ENCODE measurements around the gene ZDHHC12. TPM values are rescaled to one million over a fixed set of nuclear protein-coding genes. Genes with fewer than 3 reads are reported as not detected.

Gene ZDHHC12
- total and polyA plus RNA-seq, 7 experiments from 2014 or later = 21.2 to 74.2 (median 27.7) TPM

GRCh38 chr9:128721487-128722010, 2.4 kb downstream of the ZDHHC12 start:
- Histone ChIP-seq H3K27me3 (ENCODE audit: control insufficient read depth in 2 of 2, insufficient read depth in 2 of 2, low read length in 2 of 2) (no peaks in the 10 kb centered on the region), H3K4me3 (ENCODE audit: low read length) (no peak overlapping the region), H3K9me3 (ENCODE audit: control insufficient read depth in 2 of 3, low read length in 3 of 3) (no peaks in the 10 kb centered on the region), H3K4me1 (ENCODE audit: control insufficient read depth in 2 of 2, insufficient read depth in 2 of 2, low read length in 2 of 2) (peaks cover 13 to 20% of the 10 kb centered on the region in 2 donors), H3K27ac (ENCODE audit: low read depth, low read length) (no peak overlapping the region), H3K36me3 (ENCODE audit: control insufficient read depth in 2 of 3, insufficient read depth in 3 of 3, low read length in 3 of 3) (peaks cover 0 to 26% (median 0%) of the 10 kb centered on the region in 3 experiments)
- intact Hi-C loops (cut with micrococcal nuclease) = no loop called here
- POLR2A ChIA-PET = interaction anchor here (1.2 kb wide), 1 partner anchor 171 kb away, joined by 3 read pairs; no protein-coding TSS in a partner anchor
- no peak for DNase-seq
- CTCF ChIA-PET = no interaction called here
- no peaks in the 10 kb centered on the region for H3K27me3 Mint-ChIP-seq
- H3K36me3 Mint-ChIP-seq = peaks cover 0 to 4% (median 0%) of the 10 kb centered on the region in 5 donors
- H3K27ac Mint-ChIP-seq = peak overlapping the region in 3 of 9 donors; percentile 32 to 93 (median 46)
- ATAC-seq = no peak
- H3K9me3 Mint-ChIP-seq = peaks cover 0 to 1% (median 0%) of the 10 kb centered on the region in 11 donors
- H3K4me1 Mint-ChIP-seq = peaks cover 23 to 37% (median 35%) of the 10 kb centered on the region in 7 donors
- H3K4me3 Mint-ChIP-seq = peak overlapping the region in 2 of 10 donors; percentile 88 to 96

- Histone ChIP-seq H3K27me3 (ENCODE audit: control insufficient read depth in 2 of 2, insufficient read depth in 2 of 2, low read length in 2 of 2) (no peaks in the 10 kb centered on the region), H3K4me1 (ENCODE audit: control insufficient read depth in 2 of 2, insufficient read depth in 2 of 2, low read length in 2 of 2) (peaks cover 13 to 20% of the 10 kb centered on the region in 2 donors), H3K27ac (ENCODE audit: low read depth, low read length) (no peak overlapping the region), H3K36me3 (ENCODE audit: control insufficient read depth in 2 of 3, insufficient read depth in 3 of 3, low read length in 3 of 3) (peaks cover 0 to 26% (median 0%) of the 10 kb centered on the region in 3 experiments), H3K9me3 (ENCODE audit: control insufficient read depth in 2 of 3, low read length in 3 of 3) (no peaks in the 10 kb centered on the region), H3K4me3 (ENCODE audit: low read length) (no peak overlapping the region)
- intact Hi-C loops (cut with micrococcal nuclease) = no loop called here
- peak overlapping the region in 1 of 9 donors; percentile 66 for H3K27ac Mint-ChIP-seq
- ChIA-PET POLR2A (interaction anchor here (1.2 kb wide), 1 partner anchor 170 kb away, joined by 3 read pairs; no protein-coding TSS in a partner anchor), CTCF (no interaction called here)
- peaks cover 23 to 35% (median 32%) of the 10 kb centered on the region in 7 donors for H3K4me1 Mint-ChIP-seq
- H3K36me3 Mint-ChIP-seq = peaks cover 0 to 4% (median 0%) of the 10 kb centered on the region in 5 donors
- ATAC-seq (no peak), DNase-seq (no peak)
- no peaks in the 10 kb centered on the region for H3K27me3 Mint-ChIP-seq
- H3K9me3 Mint-ChIP-seq = peaks cover 0 to 1% (median 0%) of the 10 kb centered on the region in 11 donors
- no peak overlapping the region for H3K4me3 Mint-ChIP-seq
Observed at GRCh38 chr9:128720841-128721486, 3.0 kb downstream of the ZDHHC12 start.

DNA sequence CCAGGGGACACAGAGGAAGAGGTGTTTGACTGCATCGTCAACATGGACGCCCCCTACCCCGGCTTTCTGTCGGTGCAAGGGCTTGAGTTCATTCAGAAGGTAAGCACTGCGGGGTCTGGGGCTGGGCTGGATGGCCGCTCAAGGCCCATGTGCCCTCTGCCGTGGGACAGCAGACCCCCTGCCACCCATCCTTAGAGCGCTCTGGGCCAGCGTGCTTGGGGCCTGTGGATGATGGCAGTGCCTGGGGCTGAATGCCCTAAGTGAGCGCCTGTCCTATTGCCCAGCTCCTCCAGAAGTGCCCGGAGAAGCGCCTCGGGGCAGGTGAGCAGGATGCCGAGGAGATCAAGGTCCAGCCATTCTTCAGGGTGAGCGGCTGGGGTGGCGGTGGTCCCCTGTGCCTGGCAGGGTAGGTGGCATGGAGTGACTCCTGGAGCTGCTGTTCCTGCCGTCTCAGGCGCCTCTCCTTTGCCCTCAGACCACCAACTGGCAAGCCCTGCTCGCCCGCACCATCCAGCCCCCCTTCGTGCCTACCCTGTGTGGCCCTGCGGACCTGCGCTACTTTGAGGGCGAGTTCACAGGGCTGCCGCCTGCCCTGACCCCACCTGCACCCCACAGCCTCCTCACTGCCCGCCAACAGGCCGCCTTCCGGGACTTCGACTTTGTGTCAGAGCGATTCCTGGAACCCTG, 3.9 kb downstream of the ZDHHC12 start:
- Mint-ChIP-seq H3K27me3 (no peaks in the 10 kb centered on the region), H3K36me3 (peaks cover 0 to 4% (median 0%) of the 10 kb centered on the region in 5 donors), H3K4me1 (peaks cover 21 to 29% (median 25%) of the 10 kb centered on the region in 7 donors), H3K9me3 (peaks cover 0 to 1% (median 0%) of the 10 kb centered on the region in 11 donors), H3K4me3 (no peak overlapping the region), H3K27ac (peak overlapping the region in 1 of 9 donors; percentile 4)
- ATAC-seq = no peak
- Histone ChIP-seq H3K4me1 (ENCODE audit: control insufficient read depth in 2 of 2, insufficient read depth in 2 of 2, low read length in 2 of 2) (peaks cover 10 to 17% of the 10 kb centered on the region in 2 donors), H3K27me3 (ENCODE audit: control insufficient read depth in 2 of 2, insufficient read depth in 2 of 2, low read length in 2 of 2) (no peaks in the 10 kb centered on the region), H3K27ac (ENCODE audit: low read depth, low read length) (no peak overlapping the region), H3K4me3 (ENCODE audit: low read length) (no peak overlapping the region), H3K36me3 (ENCODE audit: control insufficient read depth in 2 of 3, insufficient read depth in 3 of 3, low read length in 3 of 3) (peaks cover 0 to 26% (median 0%) of the 10 kb centered on the region in 3 experiments), H3K9me3 (ENCODE audit: control insufficient read depth in 2 of 3, low read length in 3 of 3) (no peaks in the 10 kb centered on the region)
- no peak for DNase-seq
- intact Hi-C loops (cut with micrococcal nuclease) = no loop called here
- ChIA-PET POLR2A (interaction anchor here (1.2 kb wide), 1 partner anchor 169 kb away, joined by 3 read pairs; no protein-coding TSS in a partner anchor), CTCF (no interaction called here)

DNA sequence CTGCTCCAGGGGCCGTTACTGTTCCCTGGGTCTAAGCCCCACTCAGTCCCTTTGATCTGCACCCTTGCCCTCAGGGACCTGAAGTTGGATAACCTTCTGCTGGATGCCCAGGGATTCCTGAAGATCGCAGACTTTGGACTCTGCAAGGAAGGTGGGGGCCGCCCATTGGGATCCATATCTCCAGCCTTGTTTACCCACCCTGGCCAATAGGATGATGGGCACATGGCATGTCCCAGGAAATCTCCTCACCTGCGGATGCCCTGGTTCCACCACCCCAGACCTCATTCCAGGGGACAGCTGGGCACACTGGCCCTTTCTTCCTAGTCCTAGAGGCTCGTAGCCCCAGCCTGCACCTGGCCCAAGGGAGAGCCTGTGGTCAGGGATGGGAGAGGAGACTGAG, 5.5 kb downstream of the ZDHHC12 start:
- CTCF ChIA-PET = no interaction called here
- no peak overlapping the region for H3K4me3 Mint-ChIP-seq
- POLR2A ChIA-PET = no interaction called here

DNA sequence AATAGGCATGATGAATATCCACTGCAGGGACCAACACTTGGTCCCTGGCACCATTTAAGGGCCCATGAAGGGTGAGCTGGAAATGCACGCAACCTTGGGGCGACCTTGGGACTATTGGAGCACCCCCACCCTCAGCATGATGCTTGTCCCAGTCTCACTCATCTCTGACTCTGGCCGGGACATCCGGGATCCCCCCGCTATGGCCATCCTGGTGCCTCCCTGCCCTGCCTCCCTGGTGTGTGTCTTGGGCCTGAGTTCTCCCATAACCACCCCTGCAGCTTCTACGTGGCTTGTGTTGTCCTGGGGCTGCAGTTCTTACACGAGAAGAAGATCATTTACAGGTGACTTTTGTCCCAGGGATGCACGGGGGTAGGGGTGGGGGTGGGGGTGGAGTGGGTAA, 5.9 kb downstream of the ZDHHC12 start:
- Histone ChIP-seq H3K36me3 (ENCODE audit: control insufficient read depth in 2 of 3, insufficient read depth in 3 of 3, low read length in 3 of 3) (peaks cover 0 to 26% (median 0%) of the 10 kb centered on the region in 3 experiments), H3K4me3 (ENCODE audit: low read length) (no peak overlapping the region), H3K4me1 (ENCODE audit: control insufficient read depth in 2 of 2, insufficient read depth in 2 of 2, low read length in 2 of 2) (peaks cover 0 to 2% of the 10 kb centered on the region in 2 donors), H3K27ac (ENCODE audit: low read depth, low read length) (no peak overlapping the region), H3K27me3 (ENCODE audit: control insufficient read depth in 2 of 2, insufficient read depth in 2 of 2, low read length in 2 of 2) (no peaks in the 10 kb centered on the region), H3K9me3 (ENCODE audit: control insufficient read depth in 2 of 3, low read length in 3 of 3) (no peaks in the 10 kb centered on the region)
- CTCF ChIA-PET = no interaction called here
- intact Hi-C loops (cut with micrococcal nuclease) = no loop called here
- H3K4me1 Mint-ChIP-seq = peaks cover 5 to 15% (median 9%) of the 10 kb centered on the region in 7 donors
- peaks cover 0 to 4% (median 0%) of the 10 kb centered on the region in 5 donors for H3K36me3 Mint-ChIP-seq
- no peaks in the 10 kb centered on the region for H3K27me3 Mint-ChIP-seq
- H3K4me3 Mint-ChIP-seq = no peak overlapping the region
- POLR2A ChIA-PET = no interaction called here
- H3K27ac Mint-ChIP-seq = no peak overlapping the region
- DNase-seq (no peak), ATAC-seq (no peak)
- H3K9me3 Mint-ChIP-seq = peaks cover 0 to 1% (median 0%) of the 10 kb centered on the region in 11 donors

More for the DNA sequence above, 5.5 kb downstream of the ZDHHC12 start:
- DNase-seq (no peak), ATAC-seq (no peak)
- no peaks in the 10 kb centered on the region for H3K27me3 ChIP-seq (ENCODE audit: control insufficient read depth in 2 of 2, insufficient read depth in 2 of 2, low read length in 2 of 2)
- H3K36me3 ChIP-seq (ENCODE audit: control insufficient read depth in 2 of 3, insufficient read depth in 3 of 3, low read length in 3 of 3) = peaks cover 0 to 26% (median 0%) of the 10 kb centered on the region in 3 experiments
- Mint-ChIP-seq H3K27me3 (no peaks in the 10 kb centered on the region), H3K27ac (no peak overlapping the region), H3K9me3 (peaks cover 0 to 1% (median 0%) of the 10 kb centered on the region in 11 donors), H3K4me1 (peaks cover 9 to 19% (median 14%) of the 10 kb centered on the region in 7 donors), H3K36me3 (peaks cover 0 to 4% (median 0%) of the 10 kb centered on the region in 5 donors)
- no peak overlapping the region for H3K27ac ChIP-seq (ENCODE audit: low read depth, low read length)
- no peak overlapping the region for H3K4me3 ChIP-seq (ENCODE audit: low read length)
- intact Hi-C loops (cut with micrococcal nuclease) = no loop called here
- H3K9me3 ChIP-seq (ENCODE audit: control insufficient read depth in 2 of 3, low read length in 3 of 3) = no peaks in the 10 kb centered on the region
- H3K4me1 ChIP-seq (ENCODE audit: control insufficient read depth in 2 of 2, insufficient read depth in 2 of 2, low read length in 2 of 2) = peaks cover 3 to 6% of the 10 kb centered on the region in 2 donors

DNA sequence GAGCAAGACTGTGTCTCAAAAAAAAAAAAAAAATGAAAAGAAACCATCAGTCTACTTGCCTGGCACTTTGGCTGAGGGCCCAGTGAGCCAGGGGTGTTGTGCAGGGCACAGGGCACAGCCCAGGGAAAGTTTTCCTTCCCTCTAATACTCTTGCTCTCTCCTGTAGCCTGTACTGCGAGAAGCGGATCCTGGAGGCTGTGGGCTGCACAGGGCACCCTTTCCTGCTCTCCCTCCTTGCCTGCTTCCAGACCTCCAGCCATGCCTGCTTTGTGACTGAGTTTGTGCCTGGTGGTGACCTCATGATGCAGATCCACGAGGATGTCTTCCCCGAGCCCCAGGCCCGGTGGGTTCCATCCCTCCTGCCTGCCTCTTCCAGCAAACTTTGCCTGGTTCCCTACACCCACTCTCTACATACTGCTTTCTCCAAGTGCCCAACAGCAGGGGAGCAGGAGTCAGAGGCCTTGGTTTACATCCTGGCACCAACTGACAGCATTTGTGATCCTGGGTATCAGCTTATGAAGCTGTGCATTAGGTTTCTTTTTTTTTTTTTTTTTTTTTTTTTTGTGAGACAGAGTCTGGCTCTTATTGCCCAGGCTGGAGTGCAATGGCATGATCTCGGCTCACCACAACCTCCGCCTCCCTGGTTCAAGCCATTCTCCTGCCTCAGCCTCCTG, 7.2 kb downstream of the ZDHHC12 start:
- CTCF ChIA-PET = interaction anchor here (0.8 kb wide), 1 partner anchor 10 kb away, joined by 4 read pairs; no protein-coding TSS in a partner anchor

More for the DNA sequence above, 7.2 kb downstream of the ZDHHC12 start:
- H3K4me1 ChIP-seq (ENCODE audit: control insufficient read depth in 2 of 2, insufficient read depth in 2 of 2, low read length in 2 of 2) = no peaks in the 10 kb centered on the region
- Mint-ChIP-seq H3K4me1 (peaks cover 0 to 6% (median 0%) of the 10 kb centered on the region in 7 donors), H3K27ac (peak overlapping the region in 1 of 9 donors; percentile 7), H3K9me3 (peaks cover 0 to 1% (median 0%) of the 10 kb centered on the region in 11 donors), H3K4me3 (no peak overlapping the region), H3K27me3 (no peaks in the 10 kb centered on the region), H3K36me3 (peaks cover 0 to 4% (median 0%) of the 10 kb centered on the region in 5 donors)
- intact Hi-C loops (cut with micrococcal nuclease) = no loop called here
- DNase-seq (no peak), ATAC-seq (no peak)
- no peak overlapping the region for H3K27ac ChIP-seq (ENCODE audit: low read depth, low read length)
- H3K9me3 ChIP-seq (ENCODE audit: control insufficient read depth in 2 of 3, low read length in 3 of 3) = no peaks in the 10 kb centered on the region
- H3K27me3 ChIP-seq (ENCODE audit: control insufficient read depth in 2 of 2, insufficient read depth in 2 of 2, low read length in 2 of 2) = no peaks in the 10 kb centered on the region
- no peak overlapping the region for H3K4me3 ChIP-seq (ENCODE audit: low read length)
- POLR2A ChIA-PET = no interaction called here
- H3K36me3 ChIP-seq (ENCODE audit: control insufficient read depth in 2 of 3, insufficient read depth in 3 of 3, low read length in 3 of 3) = peaks cover 0 to 20% (median 0%) of the 10 kb centered on the region in 3 experiments

All from naive thymus-derived CD4-positive, alpha-beta T cell (primary cell).